HG03558 (cell line): ENCODE results near the gene ARFIP1.

Experiments used
- ATAC-seq: cut with Tn5 transposase; IDR thresholded peaks from one replicate; pipeline ENCODE4 v1.9.1; 2021; ENCODE audit warnings: moderate number of reproducible peaks; ENCODE audit not compliant: unreplicated experiment; ENCODE audit errors: extremely low read depth

The ARFIP1 gene

GRCh38 chr4:152935631-152936445 is 156.1 kb downstream of the ARFIP1 start, which contains the start of gene FHDC1:
Gene FHDC1 (plus strand): TSS chr4:152936323. CDS start chr4:152943058, 6,735 bp downstream.
- no peak for ATAC-seq

- ATAC-seq, result no peak
Observed at GRCh38 chr4:152936446-152937335, 156.9 kb downstream of the ARFIP1 start.

- ATAC-seq, result no peak
Observed at GRCh38 chr4:152937336-152938236, 157.8 kb downstream of the ARFIP1 start.

- ATAC-seq, result no peak
Observed at GRCh38 chr4:152938237-152938947, 158.6 kb downstream of the ARFIP1 start.

GRCh38 chr4:152939621-152940020 is 159.9 kb downstream of the ARFIP1 start:
- no peak for ATAC-seq

GRCh38 chr4:152940461-152940860 is 160.7 kb downstream of the ARFIP1 start:
- ATAC-seq, result no peak

- ATAC-seq, result no peak
Observed at GRCh38 chr4:152941411-152941810, 161.7 kb downstream of the ARFIP1 start.

GRCh38 chr4:152942346-152942745 is 162.6 kb downstream of the ARFIP1 start:
- ATAC-seq, result no peak

- no peak for ATAC-seq
Observed at GRCh38 chr4:152943672-152944071, 163.9 kb downstream of the ARFIP1 start.

GRCh38 chr4:152944666-152945320 is 165.0 kb downstream of the ARFIP1 start:
- ATAC-seq, result no peak

- no peak for ATAC-seq
Observed at GRCh38 chr4:152945639-152946038, 165.9 kb downstream of the ARFIP1 start.

- no peak for ATAC-seq
Observed at GRCh38 chr4:152946446-152946845, 166.7 kb downstream of the ARFIP1 start.

GRCh38 chr4:152947311-152947710 is 167.6 kb downstream of the ARFIP1 start:
- ATAC-seq, result no peak

- ATAC-seq, result no peak
Observed at GRCh38 chr4:152949930-152950329, 170.2 kb downstream of the ARFIP1 start.

GRCh38 chr4:152950402-152951274 is 170.9 kb downstream of the ARFIP1 start:
- ATAC-seq, result no peak

- no peak for ATAC-seq
Observed at GRCh38 chr4:152951348-152951747, 171.6 kb downstream of the ARFIP1 start.

- ATAC-seq, result no peak
Observed at GRCh38 chr4:152953514-152953913, 173.8 kb downstream of the ARFIP1 start.

- no peak for ATAC-seq
Observed at GRCh38 chr4:152954741-152955140, 175.0 kb downstream of the ARFIP1 start.
